ENCODE results near the gene WNT5B.

Gene WNT5B

DNA sequence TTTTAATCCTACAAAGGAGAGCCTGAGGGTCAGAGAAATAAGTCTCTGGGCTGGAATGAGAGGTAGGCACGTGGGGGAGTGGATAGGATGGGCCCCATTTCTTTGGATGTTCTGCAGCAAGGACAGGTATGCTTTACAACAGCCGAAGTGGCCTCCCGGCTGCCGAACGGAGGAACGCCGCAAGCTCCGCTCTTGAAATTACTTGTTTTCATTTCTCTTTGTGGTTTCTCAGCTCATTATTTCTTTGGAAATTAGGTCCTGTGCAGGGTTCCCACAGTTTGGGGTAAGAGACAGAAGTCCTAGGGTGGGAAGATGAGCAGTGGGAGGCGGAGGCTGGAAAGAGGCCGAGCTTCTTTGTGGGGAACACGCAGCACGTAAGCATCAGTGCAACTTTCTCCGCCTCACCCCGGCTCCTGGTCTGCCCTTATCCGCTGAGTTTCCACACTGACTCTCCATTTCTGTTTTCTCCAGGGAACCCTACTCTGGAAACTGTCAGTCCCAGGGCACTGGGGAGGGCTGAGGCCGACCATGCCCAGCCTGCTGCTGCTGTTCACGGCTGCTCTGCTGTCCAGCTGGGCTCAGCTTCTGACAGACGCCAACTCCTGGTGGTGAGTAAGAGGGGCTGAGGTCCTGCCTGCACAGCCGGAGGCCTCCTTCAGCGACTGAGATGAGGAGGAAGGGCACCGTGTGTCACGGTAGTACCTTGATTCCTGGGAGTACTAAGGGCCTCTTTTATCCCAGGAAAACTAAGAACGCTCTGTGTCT, 2.0 kb downstream of the WNT5B start:
- no peak for DNase-seq

DNA sequence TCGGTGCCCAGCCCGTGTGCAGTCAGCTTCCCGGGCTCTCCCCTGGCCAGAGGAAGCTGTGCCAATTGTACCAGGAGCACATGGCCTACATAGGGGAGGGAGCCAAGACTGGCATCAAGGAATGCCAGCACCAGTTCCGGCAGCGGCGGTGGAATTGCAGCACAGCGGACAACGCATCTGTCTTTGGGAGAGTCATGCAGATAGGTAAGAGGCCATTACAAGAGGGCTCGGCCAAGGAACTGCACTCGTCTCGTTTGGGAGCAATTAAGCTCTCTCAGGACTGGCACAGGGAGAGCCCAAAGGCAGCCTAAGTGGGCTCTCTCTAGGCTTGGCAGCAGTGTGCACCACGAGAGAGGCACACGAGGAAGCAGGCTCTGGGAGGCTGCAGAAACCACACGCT, 3.7 kb downstream of the WNT5B start:
- no peak for DNase-seq

DNA sequence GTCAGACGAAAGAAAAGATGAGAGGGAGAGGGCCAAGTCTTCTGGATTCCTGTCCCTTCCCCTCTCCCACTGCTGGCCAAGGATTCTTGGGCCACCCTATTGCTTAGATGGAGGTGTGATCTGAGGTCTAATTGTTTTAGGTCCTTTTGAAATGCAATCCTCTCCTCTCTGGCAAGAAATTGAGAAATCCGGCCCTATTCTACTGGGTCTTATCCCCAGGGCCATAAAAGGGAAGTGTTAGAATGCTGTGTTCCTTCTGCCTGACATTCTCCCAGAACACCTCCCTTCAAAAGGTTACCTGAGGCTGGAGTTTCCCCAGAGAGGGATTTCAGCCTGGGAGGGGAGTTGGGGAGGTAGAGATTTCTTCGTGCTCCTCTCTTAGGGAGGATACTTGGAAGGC, 4.4 kb downstream of the WNT5B start:
- DNase-seq: no peak

DNA sequence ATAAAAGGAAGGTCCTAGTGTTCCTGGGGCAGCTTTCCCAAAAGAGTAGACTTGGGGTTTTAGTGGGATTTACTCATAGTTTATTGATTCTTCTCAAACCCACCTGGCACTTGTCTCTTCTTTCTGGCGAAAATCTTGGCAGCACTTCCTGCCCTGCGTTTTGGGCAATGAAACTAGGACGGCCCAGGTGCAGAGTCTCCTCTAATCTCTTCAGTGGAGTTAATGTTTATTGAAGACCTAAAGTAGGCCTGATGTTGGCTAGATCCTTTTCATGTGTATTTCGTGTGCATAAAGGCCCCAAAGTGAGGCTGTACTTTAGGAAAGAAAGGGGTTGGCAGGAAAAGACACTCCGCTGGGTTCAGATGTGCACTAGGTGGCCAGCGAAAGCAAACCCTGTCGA, 5.1 kb downstream of the WNT5B start:
- no peak for DNase-seq

DNA sequence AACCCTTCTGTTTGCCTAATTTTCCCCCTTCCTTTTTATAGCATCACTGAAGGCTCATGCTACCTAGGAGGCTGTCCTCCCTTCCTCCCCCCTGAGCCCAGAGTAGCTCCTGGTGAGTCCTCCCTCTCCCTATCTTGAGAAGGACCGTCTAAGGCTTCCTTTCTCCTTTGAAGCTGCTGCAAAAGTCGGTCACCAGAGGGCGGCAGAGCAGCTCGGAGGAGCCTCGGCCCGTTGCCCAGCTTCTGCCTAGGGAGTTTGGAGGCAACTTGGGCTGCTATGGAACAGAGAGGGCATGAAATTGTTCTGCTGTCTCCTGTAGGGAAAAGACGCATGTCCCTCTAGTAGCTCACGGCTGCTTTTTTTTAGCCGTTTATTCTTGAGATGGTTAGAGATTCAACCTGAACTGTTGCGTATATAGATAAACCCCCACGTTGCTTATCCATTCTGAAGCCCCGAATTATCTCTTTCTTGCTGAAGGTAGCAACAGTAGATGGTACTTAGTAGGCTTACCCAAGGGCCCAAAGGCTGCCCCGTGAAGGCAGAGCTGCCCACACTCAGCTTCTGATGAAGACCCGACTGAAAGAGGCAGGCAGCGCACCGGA, 5.7 kb downstream of the WNT5B start:
- peak; percentile 56 for DNase-seq

DNA sequence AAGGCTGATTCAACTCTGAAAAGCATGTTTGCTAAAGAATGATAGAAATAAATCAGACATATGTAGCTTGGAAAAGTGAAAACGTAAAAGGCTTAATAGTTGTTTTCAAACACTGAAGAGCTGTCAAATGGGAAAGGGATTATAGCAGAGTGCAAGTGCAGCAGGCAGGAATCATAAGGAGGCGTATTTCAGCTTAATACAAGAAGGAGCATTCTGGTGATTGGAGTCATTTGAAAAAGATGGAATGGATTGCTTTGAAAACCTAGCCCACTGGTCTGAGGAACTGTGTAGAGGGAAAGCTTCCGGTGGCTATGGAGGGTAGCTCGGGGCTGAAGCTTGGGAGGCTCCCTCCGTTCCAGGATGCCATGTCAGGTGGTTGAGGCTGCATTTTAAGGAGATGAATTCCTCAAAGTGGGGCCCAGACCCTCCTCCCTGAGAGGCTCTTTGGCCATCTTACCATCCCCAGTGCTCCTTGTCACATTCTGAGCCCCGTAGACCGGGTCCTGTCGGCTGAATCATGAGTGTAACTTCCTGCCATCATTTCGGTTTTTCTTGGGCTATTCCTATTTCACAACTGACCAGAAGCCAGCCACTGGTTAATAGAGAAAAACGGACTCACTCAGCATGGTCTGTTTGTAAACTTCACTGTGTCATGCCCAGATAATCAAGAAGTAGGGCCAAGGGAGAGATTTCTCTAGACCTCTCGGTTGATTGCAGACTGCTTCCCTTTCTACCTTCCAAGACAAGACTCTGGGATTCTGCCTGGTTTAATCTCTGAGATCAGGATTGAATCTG, 6.5 kb downstream of the WNT5B start:
- DNase-seq: no peak

DNA sequence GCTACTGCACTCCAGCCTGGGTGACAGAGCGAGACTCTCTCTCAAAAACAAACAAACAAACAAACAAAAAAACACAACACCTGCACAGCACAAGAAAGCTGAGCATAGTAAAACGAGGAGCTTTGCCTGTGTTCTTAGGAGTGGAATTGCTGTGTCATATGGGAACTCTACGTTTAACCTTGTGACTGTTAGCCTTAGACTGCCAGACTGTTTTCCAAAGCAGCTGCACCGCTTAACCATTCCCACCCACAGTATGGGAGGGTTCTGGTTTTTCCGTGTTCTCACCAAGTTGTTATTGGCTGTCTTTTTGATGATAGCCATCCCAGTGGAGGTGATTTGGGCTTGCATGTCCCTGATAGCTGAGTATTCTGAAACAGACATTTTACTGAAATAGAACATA, 9.2 kb downstream of the WNT5B start:
- no peak for DNase-seq

DNA sequence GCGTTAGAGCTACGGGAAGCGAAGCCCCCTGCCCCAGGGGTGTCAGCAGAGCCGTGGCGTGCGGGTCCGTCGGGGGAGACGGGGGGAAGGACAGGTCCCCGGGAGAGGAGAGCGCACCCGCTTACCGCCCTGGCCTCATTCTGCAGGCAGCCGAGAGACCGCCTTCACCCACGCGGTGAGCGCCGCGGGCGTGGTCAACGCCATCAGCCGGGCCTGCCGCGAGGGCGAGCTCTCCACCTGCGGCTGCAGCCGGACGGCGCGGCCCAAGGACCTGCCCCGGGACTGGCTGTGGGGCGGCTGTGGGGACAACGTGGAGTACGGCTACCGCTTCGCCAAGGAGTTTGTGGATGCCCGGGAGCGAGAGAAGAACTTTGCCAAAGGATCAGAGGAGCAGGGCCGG, 10.5 kb downstream of the WNT5B start:
- DNase-seq: no peak

DNA sequence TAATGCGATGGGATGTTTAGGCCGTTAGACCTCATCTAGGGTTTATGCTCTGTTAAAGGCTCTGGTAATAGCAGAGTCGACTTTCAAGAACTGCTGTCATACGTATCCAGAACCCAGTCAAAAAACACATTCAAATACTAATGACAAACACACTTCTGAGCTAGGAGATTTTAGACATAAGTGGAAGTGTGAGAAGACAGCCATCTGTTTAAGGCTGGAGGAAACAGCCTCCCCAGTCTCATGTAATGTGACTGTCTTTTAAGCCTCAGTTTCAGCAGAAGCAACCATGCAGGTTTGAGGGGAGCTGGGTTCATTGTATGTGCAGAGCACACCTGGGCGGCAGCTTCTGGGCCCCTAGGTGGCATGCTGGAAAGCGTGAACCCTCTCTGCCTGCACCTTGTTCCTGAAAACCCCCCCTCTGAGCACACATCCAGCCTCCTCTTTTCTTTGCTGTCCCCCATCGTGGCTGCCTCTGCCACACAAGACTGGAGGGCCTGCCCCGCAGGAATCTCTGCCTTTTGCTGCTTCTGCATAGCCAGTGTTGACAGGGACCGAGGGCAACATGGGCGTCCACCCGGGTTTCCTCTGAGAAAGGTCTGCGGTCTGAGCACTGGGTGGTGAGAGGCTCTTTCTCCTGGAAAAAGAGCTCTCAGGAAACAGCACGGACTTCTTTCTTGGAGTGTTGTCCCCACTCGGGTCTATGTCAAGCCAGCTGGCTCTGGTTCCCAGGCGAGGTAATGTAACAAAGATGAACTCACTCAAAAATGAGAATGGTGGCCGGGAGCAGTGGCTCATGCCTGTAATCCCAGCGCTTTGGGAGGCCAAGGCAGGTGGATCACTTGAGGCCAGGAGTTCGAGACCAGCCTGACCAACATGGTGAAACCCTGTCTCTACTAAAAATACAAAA, 11.6 kb downstream of the WNT5B start:
- no peak for DNase-seq

DNA sequence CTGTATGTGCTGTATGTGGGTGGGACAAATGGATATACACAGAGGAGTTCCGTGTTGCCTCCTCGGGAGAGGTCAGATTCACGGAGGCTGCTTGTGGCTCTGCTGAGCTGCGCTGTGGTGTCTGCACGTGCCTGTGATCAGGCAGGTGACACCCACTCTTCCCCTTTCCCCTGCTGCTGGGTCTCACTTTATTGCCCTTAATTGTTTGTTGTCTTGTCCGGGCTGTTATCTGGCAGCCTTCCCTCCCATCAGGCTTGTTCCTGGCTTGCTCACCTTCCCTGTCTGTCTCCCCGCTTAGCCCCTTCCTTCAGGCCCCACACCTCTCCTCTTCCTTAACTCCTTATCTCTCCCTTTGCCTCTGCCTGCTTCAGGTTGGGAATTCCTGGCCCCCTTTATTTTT, 13.5 kb downstream of the WNT5B start:
- DNase-seq: no peak

DNA sequence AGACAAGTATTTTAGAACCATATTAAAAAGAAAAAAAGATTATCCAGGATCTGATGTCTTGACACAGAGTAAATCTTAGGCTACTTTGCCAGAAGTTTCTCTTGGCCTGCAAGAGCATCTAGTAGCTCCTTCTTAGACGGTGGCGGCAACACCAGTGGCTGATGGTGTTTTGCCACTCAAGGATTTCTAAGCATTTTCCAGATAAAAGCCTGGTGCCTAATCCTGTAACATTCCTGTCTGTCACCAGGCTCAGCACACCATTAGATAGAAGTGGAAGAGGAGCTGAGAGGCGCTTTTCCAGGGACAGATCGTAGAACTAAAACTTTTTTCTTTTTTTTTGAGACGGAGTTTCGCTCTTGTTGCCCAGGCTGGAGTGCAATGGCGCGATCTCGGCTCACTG, 14.0 kb downstream of the WNT5B start:
- no peak for DNase-seq

DNA sequence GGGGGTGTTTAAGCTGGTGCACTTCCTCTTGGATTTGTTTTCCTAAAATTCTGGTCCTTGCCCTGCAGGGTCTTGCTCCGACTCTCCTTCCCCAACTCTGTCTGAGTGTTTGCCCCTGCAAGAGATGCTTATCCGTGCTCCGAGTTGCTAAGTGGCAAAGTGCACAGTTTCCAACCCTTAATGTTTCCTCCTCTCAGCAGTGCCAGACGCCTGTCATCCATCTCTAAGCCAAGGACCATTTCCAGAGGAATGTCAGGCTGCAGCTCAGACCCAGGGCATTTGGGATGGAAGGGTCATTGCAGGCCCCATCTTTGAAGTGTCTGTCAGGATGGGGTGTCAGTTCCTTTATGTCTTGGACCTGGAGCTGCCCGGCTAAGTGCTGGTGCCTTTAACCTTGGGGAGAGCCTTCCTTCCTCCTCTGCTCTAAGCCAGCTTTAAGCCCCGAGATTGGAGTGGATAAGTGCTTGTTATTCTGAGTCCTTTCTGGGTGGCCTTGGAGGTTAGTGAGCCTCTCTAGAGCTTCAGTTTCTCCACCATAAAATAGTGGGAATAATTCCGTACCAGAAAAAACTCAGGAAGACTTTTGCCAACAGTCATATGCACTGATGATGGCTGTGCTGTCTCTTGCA, 15.0 kb downstream of the WNT5B start:
- DNase-seq: no peak

DNA sequence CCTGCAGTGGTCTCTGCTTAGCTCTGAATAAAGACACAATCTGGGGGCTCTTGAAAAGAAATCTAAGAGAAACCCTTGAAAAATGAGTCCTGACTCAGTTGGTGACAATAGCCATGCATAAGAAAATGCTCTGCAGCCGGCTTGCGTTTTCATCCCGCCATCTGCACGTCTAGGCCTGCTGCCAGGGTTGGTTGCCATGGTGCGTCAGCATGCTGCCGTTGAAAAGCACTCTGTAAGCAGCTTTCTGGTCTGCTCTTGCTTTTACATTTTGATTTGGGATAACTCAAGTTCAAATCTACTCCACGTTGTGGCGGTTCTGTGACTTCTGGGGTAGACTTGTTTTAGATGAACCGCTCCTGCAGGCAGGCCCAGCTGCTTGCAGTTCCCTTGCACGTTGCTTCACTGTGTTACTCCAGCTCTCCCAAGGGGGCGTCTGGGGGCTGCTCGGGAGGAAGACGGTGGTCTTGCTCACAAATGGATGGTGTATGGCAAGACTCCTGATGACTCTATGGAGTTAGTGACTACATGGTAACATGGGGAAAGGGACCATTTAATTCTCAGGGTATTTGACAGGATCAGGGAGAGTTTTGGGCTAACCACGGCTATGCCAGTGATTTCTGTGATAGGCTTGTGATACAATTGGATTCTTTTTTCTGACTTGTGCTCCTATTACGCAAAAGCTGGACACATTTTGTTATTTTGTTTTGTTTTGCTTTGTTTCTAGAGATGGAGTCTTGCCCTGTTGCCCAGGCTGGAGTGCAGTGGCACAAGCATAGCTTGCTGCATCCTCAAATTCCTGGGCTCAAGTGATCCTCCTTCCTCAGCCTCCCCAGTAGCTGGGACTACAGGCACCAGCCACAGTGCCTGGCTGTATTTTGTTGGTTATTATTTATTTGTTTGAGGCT, 15.8 kb downstream of the WNT5B start:
- DNase-seq: no peak

DNA sequence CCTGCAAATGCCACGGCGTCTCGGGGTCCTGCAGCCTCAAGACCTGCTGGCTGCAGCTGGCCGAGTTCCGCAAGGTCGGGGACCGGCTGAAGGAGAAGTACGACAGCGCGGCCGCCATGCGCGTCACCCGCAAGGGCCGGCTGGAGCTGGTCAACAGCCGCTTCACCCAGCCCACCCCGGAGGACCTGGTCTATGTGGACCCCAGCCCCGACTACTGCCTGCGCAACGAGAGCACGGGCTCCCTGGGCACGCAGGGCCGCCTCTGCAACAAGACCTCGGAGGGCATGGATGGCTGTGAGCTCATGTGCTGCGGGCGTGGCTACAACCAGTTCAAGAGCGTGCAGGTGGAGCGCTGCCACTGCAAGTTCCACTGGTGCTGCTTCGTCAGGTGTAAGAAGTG, 16.8 kb downstream of the WNT5B start:
- DNase-seq: no peak

DNA sequence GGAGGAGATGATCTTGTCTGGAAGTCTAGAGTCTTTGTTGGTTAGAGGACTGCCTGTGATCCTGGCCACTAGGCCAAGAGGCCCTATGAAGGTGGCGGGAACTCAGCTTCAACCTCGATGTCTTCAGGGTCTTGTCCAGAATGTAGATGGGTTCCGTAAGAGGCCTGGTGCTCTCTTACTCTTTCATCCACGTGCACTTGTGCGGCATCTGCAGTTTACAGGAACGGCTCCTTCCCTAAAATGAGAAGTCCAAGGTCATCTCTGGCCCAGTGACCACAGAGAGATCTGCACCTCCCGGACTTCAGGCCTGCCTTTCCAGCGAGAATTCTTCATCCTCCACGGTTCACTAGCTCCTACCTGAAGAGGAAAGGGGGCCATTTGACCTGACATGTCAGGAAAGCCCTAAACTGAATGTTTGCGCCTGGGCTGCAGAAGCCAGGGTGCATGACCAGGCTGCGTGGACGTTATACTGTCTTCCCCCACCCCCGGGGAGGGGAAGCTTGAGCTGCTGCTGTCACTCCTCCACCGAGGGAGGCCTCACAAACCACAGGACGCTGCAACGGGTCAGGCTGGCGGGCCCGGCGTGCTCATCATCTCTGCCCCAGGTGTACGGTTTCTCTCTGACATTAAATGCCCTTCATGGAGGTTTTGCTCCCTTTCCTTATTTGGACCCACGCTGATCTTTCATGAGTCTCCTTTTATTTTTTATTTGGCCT, 17.7 kb downstream of the WNT5B start:
- no peak for DNase-seq

DNA sequence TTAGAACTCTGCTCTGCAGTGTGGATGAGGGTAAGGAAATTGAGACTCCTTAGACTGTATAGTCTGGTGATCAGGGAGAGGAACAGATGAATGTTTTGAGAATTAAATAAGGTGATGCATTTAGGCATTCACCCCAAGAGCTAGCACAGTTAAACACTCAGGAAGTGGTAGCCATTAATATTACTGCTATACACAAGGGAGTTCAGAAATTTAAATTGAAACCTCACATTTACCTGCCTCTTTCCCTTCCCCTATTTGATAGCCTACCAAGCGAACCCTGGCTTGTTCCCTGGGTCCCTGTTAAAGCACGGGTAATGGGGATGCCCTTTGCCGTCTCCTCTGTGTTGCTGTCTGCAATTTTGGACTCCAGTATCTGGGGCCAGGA, 18.2 kb downstream of the WNT5B start:
- DNase-seq: no peak

DNA sequence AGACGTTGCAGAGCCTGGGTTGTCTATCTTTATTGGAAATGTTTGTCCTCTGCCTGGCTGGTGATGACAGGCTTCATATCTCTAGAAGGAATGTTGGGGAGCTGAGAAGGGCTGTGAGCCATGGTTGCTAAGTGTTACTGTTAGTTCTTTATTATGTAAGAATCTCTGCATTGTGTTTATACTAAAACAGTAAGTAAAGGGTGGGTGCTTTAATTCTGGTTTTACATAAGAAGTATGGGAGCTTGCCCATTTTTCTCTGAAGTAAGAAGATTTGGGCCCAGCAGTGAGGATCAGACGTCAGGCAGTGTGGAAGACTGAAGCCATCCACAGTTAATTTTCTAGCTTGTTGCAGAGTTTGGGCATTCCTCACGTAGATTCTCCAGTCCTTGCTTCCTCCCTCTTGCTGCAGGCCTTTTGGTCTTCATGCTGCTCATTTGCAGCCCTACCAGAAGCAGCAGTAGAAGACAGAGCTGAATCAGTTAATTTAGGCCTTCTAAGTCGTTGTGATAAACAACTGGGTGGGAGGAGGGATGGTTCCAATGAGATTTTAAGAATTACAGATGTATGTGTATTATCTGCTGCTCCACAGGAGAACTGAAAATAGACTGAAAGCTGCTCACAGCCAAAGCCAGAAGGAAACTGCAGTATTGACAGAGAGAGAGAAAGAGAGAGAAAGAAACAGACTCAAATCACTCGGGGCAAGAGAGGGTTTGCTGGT, 21.4 kb downstream of the WNT5B start:
- no peak for DNase-seq

DNA sequence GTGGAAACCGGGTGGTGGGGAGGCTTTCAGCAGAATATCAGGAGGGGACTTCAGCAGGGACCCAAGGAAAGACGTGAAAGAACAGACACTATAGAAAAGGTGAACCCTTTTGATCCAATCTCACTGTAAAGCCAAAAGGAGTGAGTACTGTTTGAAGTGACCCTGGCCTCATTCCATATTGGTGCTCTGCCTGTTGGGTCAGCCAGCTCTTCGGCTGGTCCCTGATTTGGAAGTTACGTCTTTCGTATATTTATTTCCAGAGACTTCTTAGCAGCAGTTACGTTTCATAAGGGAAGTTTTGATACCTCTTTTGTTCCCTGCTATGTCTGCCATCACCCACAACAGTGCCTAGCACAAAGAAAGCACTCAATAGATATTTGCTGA, 21.9 kb downstream of the WNT5B start:
- DNase-seq: no peak

DNA sequence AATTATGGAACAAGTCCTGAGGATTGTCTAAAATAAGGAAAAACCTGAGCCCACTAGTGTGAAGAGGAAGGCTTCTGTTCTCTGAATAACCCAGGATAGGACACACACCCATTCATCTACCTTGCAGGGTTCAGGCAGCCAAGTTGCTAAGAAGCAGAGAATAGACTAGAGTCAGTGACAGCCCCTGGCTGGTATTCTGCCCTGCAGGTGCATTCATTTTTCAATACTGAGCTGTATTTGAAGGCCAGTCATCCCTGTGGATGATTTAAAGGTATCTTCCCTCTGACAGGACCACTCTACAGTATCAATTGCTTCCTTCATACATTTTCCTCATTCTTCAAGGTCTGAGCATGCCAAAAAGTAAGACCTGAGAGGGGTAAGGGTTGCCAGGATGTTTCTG, 22.9 kb downstream of the WNT5B start:
- DNase-seq: no peak

DNA sequence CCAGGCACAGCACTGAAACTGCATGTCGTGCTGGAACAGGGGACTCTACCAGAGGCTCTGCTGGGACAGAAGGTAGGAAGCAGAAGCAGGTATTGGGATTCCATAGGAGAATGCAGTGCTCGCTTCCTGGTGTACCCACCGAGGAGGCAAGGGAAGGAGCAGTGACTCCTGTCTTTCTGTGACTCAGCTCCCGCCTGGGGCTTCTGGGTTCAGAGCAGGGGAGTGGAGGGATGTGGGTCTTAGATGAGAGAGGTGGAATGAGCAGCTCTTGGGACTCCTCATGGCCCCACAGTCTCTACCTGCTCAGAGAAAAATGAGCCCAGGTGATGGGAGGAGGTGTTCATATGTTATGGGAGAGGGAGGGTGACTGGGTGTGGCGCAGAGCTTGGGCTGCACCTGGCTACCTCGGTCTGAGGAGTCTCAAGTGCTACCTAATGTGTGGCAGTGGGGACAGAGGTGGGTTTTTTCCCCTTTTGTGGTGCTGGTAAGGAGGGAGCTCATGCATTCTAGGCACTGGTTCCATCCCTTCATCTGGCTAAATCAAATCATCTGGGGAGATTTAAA, 26.3 kb downstream of the WNT5B start:
- DNase-seq: no peak
